Caco-2 (cell line): ENCODE results near the gene ASMT. TPM values are rescaled to one million over a fixed set of nuclear protein-coding genes. Genes with fewer than 3 reads are reported as not detected.

Experiments used
- BruUV-seq: library from RNA; stranded (reverse); fragments of 400-500 nt; replicated peaks from 2 replicates; lab custom pipeline; 2021; lab: Mats Ljungman, UMichigan
- CTCF ChIA-PET: fragments of 300-600 bp; sonication (Branson Sonifier 250); formaldehyde crosslinking; loops from one replicate; lab custom pipeline; 2022; ENCODE audit warnings: antibody characterized with exemption; lab: Charles Lee
- POLR2A ChIA-PET: fragments of 300-600 bp; sonication (Branson Sonifier 250); formaldehyde crosslinking; loops from one replicate; lab custom pipeline; 2022; ENCODE audit warnings: antibody characterized with exemption; lab: Charles Lee
- DNase-seq, 2 experiments: peaks; one replicate each; pipeline versions ENCODE4 v3.0.0 to v3.0.0-alpha.2; 2020 to 2022
- H3K27me3 ChIP-seq: replicated peaks from 2 replicates; pipeline ENCODE4 v1.6.0; 2011; ENCODE audit warnings: low read length; ENCODE audit not compliant: control insufficient read depth, insufficient read depth
- H3K36me3 ChIP-seq: 2 replicates; pipeline ENCODE4 v1.5.1; 2011; ENCODE audit warnings: low read length; ENCODE audit not compliant: control insufficient read depth, insufficient read depth
- H3K4me1 ChIP-seq: fragments of 250-450 bp; sonication (Bioruptor Pico); 2 replicates; pipeline ENCODE4 v1.5.1; 2020; ENCODE audit warnings: mild to moderate bottlenecking
- H3K4me3 ChIP-seq: 2 replicates; pipeline ENCODE4 v1.5.1; 2011; ENCODE audit warnings: low read depth, mild to moderate bottlenecking, control low read depth, low read length
- H3K9me3 ChIP-seq: fragments of 250-450 bp; sonication (Bioruptor Pico); 2 replicates; pipeline ENCODE4 v1.5.1; 2020; ENCODE audit warnings: mild to moderate bottlenecking, moderate library complexity
- H3K27ac Mint-ChIP-seq: one replicate; pipeline ENCODE4 v1.8.0; 2022; ENCODE audit warnings: mixed read lengths; ENCODE audit not compliant: unreplicated experiment
- H3K27me3 Mint-ChIP-seq: one replicate; pipeline ENCODE4 v1.8.0; 2022; ENCODE audit warnings: mixed read lengths; ENCODE audit not compliant: insufficient read depth, unreplicated experiment
- H3K36me3 Mint-ChIP-seq: one replicate; pipeline ENCODE4 v1.8.0; 2022; ENCODE audit warnings: mild to moderate bottlenecking, mixed read lengths; ENCODE audit not compliant: insufficient read depth, unreplicated experiment
- H3K4me1 Mint-ChIP-seq: one replicate; pipeline ENCODE4 v1.8.0; 2022; ENCODE audit warnings: low read depth, mixed read lengths; ENCODE audit not compliant: unreplicated experiment
- H3K4me3 Mint-ChIP-seq: one replicate; pipeline ENCODE4 v1.8.0; 2022; ENCODE audit warnings: mild to moderate bottlenecking, moderate library complexity, mixed read lengths; ENCODE audit not compliant: unreplicated experiment
- H3K9me3 Mint-ChIP-seq: one replicate; pipeline ENCODE4 v1.8.0; 2022; ENCODE audit warnings: mixed read lengths; ENCODE audit not compliant: unreplicated experiment
- CTCF ChIP-seq, 2 experiments: fragments of 200-600 bp in 1 of 2; IDR thresholded peaks; 1 replicate in 1 of 2; 2 replicates in 1 of 2; pipeline versions ENCODE4 v1.5.1 to v1.8.0; 2011 to 2022; ENCODE audit warnings: antibody characterized with exemption in 1 of 2, control low read depth in 1 of 2, inconsistent platforms in 1 of 2, low read depth in 1 of 2, low read length in 1 of 2, mild to moderate bottlenecking in 1 of 2, moderate library complexity in 1 of 2; ENCODE audit not compliant: insufficient read depth in 1 of 2, severe bottlenecking in 1 of 2, unreplicated experiment in 1 of 2
- intact Hi-C: fragments of 100-400 bp; cut with micrococcal nuclease; formaldehyde crosslinking; loops from one replicate; pipeline ENCODE4 v1.10.0; 2022; ENCODE audit not compliant: unreplicated experiment
- total RNA-seq: library from RNA; stranded (reverse); gene quantifications from 2 replicates; pipeline ENCODE4 v1.2.3, GENCODE V29; 2022

Gene ASMT
- total RNA-seq, 1 experiment from 2014 or later: not detected

- BruUV-seq: no TSS peak
- no peak for TF ChIP-seq CTCF (IDR thresholded peaks at IDR 0.05; ENCODE audit: insufficient read depth in 1 of 2, low read depth in 1 of 2, low read length in 1 of 2, severe bottlenecking in 1 of 2, unreplicated experiment in 1 of 2)
- Histone ChIP-seq H3K4me3 (no peak overlapping the region), H3K9me3 (no peaks in the 10 kb centered on the region), H3K4me1 (no peaks in the 10 kb centered on the region), H3K27me3 (no peaks in the 10 kb centered on the region), H3K36me3 (no peaks in the 10 kb centered on the region)
- intact Hi-C loops: loop anchor here (1.0 kb wide), 1 partner anchor 129 kb away; no protein-coding TSS in a partner anchor
- Mint-ChIP-seq H3K36me3 (no peaks in the 10 kb centered on the region), H3K4me3 (peak overlapping the region; percentile 72), H3K4me1 (no peaks in the 10 kb centered on the region), H3K9me3 (no peaks in the 10 kb centered on the region), H3K27ac (no peak overlapping the region), H3K27me3 (no peaks in the 10 kb centered on the region)
- ChIA-PET CTCF (no interaction called here), POLR2A (no interaction called here)
- no peak for DNase-seq
Measured at GRCh38 chrX:1582686-1583437, 32.0 kb upstream of the ASMT start.

GRCh38 chrX:1584237-1585011 is 30.4 kb upstream of the ASMT start:
- ChIA-PET POLR2A (no interaction called here), CTCF (no interaction called here)
- no peaks in the 10 kb centered on the region for H3K36me3 ChIP-seq
- H3K27me3 Mint-ChIP-seq: no peaks in the 10 kb centered on the region
- intact Hi-C loops: no loop called here
- no peaks in the 10 kb centered on the region for H3K27me3 ChIP-seq
- H3K9me3 Mint-ChIP-seq: no peaks in the 10 kb centered on the region
- H3K4me3 Mint-ChIP-seq: no peak overlapping the region
- no TSS peak for BruUV-seq
- TF ChIP-seq CTCF (IDR thresholded peaks at IDR 0.05; ENCODE audit: insufficient read depth in 1 of 2, low read depth in 1 of 2, low read length in 1 of 2, severe bottlenecking in 1 of 2, unreplicated experiment in 1 of 2): no peak
- no peaks in the 10 kb centered on the region for H3K4me1 Mint-ChIP-seq
- no peak for DNase-seq
- no peaks in the 10 kb centered on the region for H3K4me1 ChIP-seq
- no peak overlapping the region for H3K27ac Mint-ChIP-seq
- H3K4me3 ChIP-seq: no peak overlapping the region
- H3K36me3 Mint-ChIP-seq: no peaks in the 10 kb centered on the region
- H3K9me3 ChIP-seq: no peaks in the 10 kb centered on the region

- H3K27ac Mint-ChIP-seq: no peak overlapping the region
- no peak overlapping the region for H3K4me3 ChIP-seq
Measured at GRCh38 chrX:1587161-1587560, 27.7 kb upstream of the ASMT start.

More at GRCh38 chrX:1587161-1587560, 27.7 kb upstream of the ASMT start:
- Mint-ChIP-seq H3K4me1 (no peaks in the 10 kb centered on the region), H3K9me3 (no peaks in the 10 kb centered on the region), H3K27me3 (no peaks in the 10 kb centered on the region), H3K4me3 (no peak overlapping the region), H3K36me3 (peaks cover 6% of the 10 kb centered on the region)
- DNase-seq: no peak
- ChIA-PET CTCF (no interaction called here), POLR2A (no interaction called here)
- no peak for TF ChIP-seq CTCF (IDR thresholded peaks at IDR 0.05; ENCODE audit: insufficient read depth in 1 of 2, low read depth in 1 of 2, low read length in 1 of 2, severe bottlenecking in 1 of 2, unreplicated experiment in 1 of 2)
- no peaks in the 10 kb centered on the region for H3K4me1 ChIP-seq
- H3K9me3 ChIP-seq: no peaks in the 10 kb centered on the region
- intact Hi-C loops: no loop called here
- BruUV-seq: no TSS peak
- H3K27me3 ChIP-seq: no peaks in the 10 kb centered on the region
- no peaks in the 10 kb centered on the region for H3K36me3 ChIP-seq
